Activated CD4-positive, alpha-beta T cell treated with anti-CD3 and anti-CD28 coated beads, Interleukin-2, Interleukin-4, amounts not matched to agents 100 ng/mL and 50 ng/mL, durations not matched to agents 16 hours and 8 hours (primary cell): ENCODE data around the gene SSBP1.
"Not testable (repeated sequence)": the region's sequence is repeated elsewhere in the genome, so short reads cannot be mapped to it uniquely, and the experiment has no call there.

ENCODE experiments used
- DNase-seq: peaks from one replicate; pipeline ENCODE4 v3.0.0-alpha.2; 2020; ENCODE audit warnings: low spot score

Gene SSBP1, protein sequence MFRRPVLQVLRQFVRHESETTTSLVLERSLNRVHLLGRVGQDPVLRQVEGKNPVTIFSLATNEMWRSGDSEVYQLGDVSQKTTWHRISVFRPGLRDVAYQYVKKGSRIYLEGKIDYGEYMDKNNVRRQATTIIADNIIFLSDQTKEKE

DNA sequence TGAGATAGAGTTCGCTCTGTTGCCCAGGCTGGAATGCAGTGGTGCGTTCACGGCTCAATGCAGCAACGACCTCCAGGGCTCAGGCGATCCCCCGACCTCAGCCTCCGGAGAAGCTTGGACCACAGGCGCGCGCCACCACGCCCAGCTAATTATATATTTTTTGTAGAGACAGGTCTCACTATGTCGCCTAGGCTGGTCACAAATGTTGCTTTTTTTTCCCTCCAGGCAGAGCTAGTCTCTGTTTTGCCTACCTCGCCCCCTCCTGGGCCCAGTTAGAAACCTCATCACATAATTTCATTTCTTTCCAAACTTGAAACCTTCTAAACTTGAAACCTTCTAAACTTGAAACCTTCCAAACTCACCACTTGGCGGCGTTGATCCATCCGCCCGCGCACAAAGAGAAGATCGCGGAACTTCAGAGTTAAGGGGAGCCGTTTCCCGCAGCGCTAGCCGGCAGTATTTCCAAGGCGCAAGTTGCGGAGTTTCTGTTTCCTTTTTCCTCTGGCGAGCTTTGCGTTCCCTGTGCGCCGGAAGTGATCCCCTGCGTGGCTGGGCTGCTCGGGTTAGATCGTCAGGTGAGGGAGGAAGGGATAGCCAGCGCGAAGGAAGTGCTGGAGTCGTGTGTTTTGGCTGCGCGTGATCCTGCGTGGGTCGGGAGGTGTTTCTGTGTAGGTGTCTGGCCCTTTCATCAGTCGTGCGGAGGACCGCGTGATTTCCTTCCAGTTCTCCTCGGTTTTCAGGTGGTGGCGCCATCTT lies at the start of gene SSBP1:
SSBP1 (plus strand) TSS at position 523 of the 756 bp plus-strand sequence. CDS start 809 bp downstream, outside the sequence.
- DNase-seq = peak; percentile 95

DNA sequence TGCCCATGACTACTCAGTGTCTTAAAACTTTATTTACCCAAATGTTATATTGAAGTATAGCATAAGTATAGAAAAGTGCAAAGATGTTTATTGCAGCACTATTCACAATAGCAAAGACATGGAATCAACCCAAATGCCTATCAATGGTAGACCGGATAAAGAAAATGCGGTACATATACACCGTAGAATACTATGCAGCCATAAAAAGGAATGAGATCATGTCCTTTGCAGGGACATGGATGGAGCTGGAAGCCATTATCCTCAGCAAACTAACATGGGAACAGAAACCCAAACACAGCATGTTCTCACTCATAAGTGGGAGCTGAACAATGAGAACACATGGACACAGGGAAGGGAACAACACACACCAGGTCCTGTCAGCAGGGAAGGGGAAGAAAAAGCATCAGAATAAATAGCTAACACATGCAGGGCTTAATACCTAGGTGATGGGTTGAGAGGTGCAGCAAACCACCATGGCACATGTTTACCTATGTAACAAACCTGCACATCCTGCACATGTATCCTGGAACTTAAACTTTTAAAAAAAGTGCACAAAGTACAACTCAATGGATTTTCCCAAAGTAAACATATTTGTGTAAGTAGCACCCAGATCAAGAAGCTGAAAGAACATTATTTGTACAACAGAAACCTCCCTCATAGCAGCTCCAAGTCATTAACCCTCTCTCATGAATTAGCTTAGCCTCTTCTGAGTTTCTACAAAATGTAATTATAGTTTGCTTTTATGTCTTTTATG lies 48.9 kb upstream of the SSBP1 start:
- DNase-seq = not testable (repeated sequence)

DNA sequence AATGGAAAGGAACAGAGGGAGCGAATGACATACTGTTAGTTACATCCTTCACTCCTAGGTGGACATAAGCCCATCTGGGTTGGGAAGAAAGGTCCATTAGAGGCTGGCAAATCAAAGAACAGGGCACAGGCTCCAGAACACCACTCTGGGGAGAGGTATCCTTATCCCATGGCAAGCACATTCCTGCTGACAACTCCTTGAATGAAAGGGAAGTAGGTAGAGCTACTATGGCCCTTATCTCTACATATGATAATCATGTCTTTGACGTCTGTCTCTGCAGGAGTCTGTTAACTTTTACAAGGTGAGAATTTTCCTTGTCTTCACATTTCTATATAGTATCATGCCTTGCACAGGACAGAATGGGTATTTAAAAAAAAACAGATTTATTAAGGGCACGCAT lies 46.6 kb upstream of the SSBP1 start:
- DNase-seq = no peak

DNA sequence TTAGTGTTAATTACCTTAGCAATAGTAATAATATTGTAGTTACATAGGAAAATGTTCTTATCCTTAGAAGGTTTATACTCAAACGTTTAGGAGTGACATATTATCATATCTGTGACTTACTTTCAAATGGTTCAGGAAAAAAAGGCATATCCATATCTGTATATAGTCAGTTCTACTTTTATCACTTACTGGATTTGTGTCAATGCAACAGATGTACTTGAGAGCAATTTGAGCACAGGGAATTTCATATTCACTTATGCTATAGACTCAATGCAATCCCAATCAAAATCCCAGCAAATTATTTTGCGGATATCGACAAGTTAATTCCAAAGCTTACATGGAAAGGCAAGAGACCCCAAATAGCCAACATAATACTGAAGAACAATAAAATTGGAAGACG lies 46.2 kb upstream of the SSBP1 start:
- no peak for DNase-seq

DNA sequence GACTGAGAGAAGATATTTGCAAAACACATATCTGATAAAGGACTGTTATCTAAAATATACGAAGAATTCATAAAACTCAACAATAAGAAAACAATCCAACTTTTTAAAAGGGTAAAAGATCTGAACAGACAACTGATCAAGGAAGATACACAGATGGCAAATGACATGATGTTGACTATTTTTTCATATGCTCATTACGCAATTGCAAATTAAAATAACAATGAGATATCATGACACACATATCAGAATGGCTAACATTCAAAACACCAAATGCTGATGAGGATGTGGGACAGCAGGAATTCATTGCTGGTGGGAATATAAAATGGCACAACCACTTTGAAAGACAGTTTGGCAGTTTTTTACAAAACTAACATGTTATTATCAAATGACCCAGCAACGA lies 45.1 kb upstream of the SSBP1 start:
- DNase-seq = no peak

DNA sequence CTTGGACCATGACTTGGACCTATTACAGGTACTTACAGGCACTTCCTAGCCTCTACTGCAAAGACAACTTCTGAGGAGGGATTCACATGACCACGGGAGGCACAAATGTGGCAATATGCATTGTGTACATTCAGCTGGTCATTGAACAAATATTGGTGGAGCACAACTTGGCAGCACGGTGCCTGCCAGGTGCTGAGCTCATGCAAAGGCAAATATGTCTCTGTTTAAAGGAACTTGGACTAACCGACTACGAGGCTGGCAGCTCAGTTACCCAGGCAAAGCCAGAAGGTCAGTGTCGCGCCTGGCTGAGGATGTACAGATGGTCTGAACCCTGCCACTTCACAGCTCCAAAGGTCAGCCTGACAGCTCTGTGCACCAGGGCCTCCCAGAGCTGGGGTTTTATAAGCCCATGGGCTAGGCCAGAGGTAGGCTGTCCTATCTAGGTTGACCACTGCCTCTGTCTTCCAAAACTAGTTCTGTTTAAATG lies 42.3 kb upstream of the SSBP1 start:
- no peak for DNase-seq

DNA sequence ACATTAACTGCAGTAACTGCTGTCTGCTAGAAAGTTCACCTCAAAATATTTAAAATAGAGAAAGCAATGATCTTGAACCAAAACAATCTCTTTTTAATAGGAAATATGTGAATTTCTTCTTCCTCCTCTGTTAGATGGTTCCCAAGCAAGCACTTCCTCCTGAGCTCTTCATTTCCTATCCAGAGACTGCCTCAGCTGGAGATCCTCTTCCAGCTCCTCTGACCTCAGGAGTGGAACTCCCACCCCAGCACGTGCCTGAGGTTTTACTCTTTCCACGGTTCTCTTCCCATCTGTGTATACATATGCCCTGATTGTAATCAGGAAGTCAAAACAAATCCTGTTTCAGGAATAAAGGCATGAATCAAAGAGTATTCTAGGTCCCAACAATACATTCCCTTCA lies 41.8 kb upstream of the SSBP1 start:
- no peak for DNase-seq

DNA sequence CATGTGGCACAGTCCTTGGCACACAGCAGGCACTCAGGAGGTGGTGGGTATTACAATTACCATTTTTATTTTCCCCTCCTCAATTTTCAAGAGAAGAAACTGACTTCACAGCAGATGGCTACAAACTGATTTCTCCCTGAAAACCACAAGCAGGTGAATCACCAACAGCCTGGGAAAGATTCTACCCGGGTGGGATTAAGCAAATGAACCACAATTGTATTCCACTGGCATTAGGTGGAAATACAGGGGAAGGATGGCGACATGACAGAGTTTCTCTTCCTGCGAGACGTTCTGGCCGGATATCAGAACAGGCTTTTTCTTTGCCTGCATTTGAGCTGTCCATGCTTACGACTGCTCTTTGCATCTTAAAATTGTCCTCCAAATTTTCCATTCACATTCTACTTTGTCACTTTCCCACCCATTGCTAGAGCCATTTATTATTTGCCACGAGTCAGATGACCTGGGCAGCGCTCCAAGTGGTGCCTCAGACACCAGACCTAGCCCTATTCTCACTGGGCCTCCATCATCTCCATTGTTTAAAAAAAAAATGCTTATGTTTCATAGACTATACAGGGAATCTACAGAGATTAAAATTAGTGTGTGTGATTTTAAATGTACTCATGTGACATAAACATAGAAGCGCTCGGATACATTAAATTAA lies 40.8 kb upstream of the SSBP1 start:
- no peak for DNase-seq

DNA sequence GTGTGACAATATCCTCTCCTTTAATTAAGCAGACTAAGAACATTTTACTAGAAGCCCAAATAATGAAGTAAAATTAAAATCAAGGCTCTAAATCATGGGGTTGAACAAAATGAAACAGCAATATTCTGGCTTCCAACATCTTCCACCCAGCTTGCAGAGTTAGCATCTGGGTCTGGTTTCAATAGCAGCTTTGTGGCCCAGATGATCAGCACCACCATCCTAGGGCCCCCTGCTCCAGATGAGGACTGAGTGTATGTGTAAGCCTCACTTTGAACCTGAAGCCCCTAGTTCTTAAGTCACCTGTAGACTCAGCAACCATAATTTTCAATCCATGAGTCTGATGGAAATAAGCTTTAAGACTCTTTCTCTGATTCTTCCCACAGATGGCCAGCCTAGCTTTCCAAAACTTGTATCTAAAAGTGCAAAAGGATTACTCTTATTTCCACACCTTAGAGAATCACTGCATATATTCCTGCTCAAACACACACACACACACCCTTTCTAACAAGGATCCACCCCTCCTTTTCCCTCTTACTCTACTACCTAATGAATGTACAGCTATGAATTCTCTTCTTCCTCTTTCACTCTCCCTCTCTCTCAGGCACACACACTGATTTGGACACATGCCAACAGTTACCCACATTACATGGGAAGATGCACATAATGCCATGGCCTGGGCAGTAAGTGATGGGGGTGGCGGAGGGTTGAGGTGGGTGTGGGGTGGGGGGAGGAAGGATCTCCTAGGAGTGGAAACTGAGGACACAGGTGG lies 39.7 kb upstream of the SSBP1 start:
- no peak for DNase-seq

DNA sequence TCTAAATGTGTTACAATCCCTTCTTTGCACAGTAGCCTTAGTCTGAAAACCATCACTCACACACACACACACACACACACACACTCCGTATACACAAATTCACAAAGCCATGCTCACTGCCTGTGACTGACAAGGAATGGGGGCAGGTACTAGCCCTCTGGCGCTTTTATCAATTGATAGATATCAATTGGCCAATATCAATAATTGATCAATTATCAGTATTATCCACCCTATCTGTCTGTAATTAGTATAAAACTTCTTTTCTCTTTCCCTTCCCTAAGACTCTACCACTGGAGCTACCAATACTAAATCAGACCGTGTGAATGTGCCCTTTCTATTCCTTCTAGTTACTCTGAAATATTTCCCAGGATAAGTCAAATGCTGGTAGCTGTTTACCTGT lies 38.3 kb upstream of the SSBP1 start:
- no peak for DNase-seq

DNA sequence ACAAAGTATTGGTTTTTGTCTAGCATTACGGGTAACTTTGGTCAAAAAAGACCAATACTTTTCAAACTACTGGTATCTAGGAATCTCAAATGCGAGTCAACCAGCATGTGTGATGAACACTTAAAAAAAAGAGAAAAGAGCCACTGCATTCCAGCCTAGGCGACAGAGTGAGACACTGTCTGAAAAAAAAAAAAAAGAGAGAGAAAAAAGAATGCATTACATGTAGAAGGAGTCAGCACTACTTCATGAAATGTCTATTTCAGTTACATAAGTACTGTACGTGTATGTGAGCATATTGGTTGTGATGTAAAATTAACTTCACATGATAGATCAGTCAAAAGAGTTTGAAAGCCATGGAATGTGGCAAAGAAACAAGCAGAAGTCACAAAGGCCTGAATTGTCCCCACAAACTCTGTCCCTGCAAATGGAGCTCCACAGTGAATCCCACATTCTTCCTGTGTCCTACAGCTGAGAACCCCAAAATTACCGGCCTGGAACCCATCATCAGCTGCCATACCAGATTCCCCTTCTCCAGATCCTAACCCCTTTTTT lies 37.8 kb upstream of the SSBP1 start:
- no peak for DNase-seq

DNA sequence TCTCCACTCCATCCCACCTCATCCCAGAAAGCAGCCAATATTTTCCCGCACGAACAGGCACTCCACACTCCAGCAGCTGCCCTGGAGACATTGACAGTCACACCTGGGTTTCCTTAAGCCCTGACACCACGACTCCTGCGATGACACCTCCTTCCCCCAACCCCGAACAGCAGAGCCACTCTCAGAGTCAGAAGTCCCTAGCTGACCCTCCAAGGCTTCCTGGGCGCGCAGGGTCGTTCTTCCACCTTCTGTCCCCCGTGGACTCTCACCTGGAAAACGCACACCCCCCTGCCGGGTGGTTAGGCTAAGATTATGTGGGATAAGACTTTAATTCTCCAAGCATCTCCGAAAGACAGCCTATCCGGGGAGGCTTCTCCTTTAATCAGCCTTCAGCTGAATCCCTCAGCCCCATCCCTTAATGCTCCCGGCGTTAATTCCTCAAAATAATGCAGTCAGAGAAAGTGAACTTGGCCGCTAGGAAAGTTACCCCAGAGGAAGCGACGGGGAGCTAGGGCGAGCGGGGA lies 37.2 kb upstream of the SSBP1 start:
- DNase-seq = no peak

DNA sequence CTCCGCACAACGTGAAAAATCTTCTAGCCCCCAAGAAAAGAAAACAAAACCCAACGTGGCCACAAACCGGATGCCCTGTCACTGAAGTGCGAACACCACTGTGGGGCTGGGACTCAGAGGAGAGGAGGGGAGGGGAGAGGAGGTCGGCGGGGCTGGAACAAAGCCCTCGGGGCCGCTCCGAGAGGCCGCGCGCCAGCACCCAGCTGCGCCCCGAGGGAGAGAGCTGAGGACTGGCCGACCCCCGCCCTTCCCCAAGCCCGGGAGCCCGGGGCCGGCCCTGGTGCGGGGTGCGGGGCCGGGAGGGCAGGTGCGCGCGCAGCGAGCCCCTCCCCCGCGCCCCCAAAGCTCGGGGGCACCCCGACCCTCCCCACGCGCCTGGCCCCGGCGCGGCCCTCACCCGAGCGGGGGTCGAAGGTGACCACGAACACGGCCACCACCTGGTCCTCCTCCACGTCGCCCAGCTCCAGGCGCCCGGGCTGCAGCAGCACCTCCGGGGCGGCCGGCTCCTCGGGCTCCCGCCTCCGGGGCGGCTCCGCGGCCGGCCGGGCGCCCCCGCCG lies 36.6 kb upstream of the SSBP1 start:
- peak; percentile 64 for DNase-seq

DNA sequence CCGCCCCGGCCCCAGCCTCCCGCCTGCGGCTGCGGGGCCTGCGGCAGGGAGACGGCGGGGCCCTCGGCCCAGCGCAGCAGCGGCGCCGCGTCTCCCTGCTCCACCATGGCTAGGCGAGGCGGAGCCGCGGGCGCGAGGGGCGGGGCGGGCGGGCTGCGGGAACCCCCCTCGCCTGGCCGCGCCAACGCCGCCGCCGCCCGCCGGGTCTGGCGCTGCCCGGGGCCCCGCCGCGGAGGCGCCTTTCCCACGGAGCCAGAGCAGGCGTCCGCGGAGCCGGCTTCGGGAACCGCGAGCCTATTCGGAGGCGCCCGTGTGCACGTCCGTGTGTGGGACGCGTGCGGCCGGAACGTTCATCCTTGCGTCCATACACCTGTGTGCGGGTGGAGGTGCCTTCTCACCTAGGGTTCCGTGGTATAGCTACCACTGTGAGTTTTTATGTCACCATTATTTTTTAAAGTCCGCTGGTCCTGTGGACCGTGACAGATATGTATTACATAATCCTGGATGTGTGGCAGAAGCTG lies 36.1 kb upstream of the SSBP1 start, which contains the start of gene DENND11:
DENND11 (minus strand) TSS at position 120 of the 521 bp plus-strand sequence; CDS start at position 107, 13 bp downstream.
- DNase-seq = peak; percentile 9

DNA sequence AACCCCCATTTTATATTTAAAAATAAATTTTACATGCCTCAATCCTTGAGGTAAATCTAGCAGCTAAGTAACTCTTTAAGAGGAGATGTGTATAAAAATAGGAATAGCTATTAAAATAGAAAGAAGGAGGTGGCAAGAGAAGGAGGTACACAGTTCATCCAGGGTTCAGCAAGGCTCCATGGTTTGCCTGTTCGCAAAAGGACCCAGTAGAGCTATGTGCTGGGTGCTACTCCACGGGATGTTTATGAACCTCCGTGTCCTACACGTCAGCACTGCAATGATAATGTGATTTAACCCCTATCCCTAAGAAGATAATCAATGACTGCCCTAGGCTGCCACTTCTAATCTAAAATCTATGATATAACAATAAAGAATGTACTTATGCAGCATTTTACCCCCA lies 35.3 kb upstream of the SSBP1 start:
- DNase-seq = no peak

DNA sequence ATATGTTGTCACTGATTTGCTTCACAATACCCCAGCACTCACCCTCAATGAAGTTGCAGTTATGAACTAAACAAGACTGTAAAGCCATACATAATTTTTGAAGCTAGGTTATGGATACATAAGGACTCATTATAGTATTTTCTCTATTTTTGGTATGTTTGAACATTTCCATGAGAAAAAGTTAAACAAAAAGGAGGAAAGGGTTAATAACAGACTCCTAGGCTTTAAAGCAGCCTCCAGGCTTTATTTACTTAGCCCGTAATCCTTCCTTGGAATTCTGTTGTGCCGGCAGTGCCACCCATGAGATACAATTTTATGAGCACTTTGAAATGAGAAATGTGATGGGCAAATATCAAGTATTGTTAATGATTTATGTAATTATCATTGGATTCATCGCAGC lies 34.0 kb upstream of the SSBP1 start:
- DNase-seq = no peak

DNA sequence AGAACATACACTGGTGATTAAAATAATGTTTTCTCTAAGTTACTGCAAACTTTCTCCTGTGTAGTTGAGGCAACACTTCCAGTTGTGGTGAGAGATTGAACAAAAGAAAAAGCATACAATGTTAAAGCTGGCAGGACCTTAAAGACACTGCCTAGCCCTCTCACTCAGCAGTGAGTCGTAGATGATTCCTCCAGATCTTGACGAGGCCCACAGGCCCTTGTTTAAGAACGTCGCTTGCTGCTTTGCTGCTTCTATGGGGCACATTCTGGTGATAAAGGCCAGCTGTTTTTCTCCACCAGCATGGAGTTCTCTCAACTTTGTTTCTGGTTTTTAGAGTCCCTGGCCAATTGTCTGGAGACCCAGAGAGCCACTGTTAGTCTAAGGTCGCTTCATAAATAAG lies 33.4 kb upstream of the SSBP1 start:
- DNase-seq = no peak

DNA sequence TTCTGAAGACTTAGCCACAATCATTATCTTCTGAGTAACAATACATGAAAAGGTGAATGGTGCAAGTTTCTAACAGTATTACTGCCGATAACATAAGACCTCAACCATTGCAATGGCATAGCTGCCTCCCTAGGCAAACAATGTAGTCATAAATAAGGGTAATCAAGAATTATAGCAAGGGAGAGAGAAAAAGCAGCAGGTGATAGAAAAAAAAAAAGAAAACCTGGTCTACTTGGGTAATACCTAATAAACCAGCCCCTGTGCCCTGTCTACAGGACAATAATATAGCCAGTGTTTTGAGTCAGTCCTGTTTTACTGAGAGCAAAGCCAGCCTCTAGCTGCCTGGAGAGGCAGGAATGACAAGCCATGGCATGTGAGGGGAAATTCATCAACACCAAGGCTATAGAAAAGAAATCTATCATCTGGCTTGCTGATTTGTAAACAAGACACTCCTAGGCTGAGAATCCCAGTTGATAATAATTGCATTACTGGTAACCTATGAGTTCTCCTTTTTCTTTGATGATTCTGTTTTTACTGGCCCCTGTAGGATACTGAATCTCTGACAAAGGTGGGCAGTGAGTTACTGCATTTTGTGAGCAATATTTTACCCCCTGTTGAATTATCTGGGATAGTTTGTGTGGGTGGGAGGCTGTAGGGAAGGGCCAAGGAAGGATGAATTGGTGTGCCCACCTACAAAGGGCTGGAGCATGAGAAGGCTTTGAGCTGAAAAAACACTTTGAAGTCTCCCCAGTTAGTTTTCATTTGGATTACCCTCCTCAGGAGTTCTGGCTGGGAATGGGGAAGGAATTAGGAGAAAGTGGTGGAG lies 31.7 kb upstream of the SSBP1 start:
- no peak for DNase-seq

DNA sequence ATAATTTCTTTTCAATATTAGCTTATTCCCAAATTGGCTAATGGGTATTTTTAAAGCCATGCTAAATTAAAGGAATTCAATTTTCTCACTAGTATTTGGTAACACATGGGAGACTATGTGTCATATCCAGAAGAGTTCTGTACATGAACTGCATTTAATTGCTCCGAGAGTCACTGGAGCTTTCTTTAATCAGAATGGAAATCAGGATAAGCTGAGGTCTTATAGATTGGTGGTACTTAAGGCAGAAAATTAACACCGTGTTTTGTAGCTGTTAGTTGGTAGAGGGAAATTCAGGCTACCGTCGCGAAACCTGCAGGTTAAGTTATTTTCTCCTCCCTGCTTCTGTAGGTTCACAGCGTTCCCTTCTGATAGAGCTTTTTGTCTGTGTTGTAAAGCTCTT lies 29.8 kb upstream of the SSBP1 start, which contains the start of gene WEE2:
WEE2 (plus strand) TSS at position 3 of the 400 bp plus-strand sequence. CDS start 406 bp downstream, outside the sequence.
- DNase-seq = no peak
